SKM-1 treated with dmso at 0.1 percent for 144 hours (cell line): ENCODE results near the gene SLC2A3.
"Not testable (repeated sequence)": the region's sequence is repeated elsewhere in the genome, so short reads cannot be mapped to it uniquely, and the experiment has no call there.

Experiments
- DNase-seq: peaks from one replicate; lab custom pipeline; 2025; ENCODE audit not compliant: unreplicated experiment; lab: John Stamatoyannopoulos, UW

The SLC2A3 gene

DNA sequence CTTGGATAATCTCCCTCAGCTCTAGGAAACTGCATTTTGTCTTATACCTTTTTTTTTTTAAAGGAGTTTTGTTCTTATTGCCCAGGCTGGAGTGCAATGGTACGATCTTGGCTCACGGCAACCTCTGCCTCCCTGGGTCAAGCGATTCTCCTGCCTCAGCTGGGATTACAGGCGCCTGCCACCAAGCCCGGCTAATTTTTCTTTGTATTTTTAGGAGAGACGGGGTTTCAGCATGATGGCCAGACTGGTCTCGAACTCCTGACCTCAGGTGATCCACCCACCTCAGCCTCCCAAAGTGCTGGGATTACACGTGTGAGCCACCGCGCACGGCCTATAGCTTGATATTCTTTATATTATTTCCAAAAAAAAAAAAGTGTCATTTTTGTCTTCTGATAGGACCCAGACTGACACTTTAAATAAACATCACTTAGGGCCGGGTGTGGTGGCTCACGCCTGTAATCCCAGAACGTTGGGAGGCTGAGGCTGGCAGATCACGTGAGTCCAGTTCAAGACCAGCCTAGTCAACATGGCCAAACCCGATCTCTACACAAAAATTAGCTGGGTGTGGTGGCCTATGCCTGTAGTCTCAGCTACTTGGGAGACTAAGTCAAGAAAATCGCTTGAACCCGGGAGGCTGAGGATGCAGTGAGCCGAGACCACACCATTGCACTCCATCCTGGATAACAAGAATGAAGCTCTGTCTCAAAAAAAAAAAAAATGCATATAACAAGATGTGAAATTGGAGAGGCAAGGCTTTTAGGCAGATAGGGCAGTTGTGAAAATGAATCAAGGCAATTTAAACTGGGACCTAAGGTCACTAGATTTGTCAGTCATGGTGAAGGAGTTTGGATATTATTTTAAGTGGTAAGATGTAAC lies 18.4 kb downstream of the SLC2A3 start:
- no peak for DNase-seq

DNA sequence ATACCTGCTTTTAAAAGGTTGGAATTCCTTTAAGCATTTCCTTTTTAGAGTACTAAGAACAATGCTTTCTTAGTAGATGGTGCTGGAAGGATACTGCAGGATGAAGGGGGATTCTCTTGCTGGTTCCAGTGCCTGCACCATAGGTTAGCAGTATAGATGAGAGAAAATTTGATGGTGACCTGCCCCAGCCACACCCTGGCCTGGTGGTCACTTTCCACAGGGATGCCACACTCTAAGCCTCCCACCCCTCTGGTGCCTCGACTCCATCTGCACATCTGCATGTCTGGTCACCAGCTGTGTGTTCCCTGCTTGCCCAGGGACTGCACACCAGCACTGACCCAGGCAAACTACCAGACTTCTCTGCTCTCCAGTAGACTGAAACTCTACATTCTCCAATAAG lies 19.1 kb downstream of the SLC2A3 start:
- no peak for DNase-seq

DNA sequence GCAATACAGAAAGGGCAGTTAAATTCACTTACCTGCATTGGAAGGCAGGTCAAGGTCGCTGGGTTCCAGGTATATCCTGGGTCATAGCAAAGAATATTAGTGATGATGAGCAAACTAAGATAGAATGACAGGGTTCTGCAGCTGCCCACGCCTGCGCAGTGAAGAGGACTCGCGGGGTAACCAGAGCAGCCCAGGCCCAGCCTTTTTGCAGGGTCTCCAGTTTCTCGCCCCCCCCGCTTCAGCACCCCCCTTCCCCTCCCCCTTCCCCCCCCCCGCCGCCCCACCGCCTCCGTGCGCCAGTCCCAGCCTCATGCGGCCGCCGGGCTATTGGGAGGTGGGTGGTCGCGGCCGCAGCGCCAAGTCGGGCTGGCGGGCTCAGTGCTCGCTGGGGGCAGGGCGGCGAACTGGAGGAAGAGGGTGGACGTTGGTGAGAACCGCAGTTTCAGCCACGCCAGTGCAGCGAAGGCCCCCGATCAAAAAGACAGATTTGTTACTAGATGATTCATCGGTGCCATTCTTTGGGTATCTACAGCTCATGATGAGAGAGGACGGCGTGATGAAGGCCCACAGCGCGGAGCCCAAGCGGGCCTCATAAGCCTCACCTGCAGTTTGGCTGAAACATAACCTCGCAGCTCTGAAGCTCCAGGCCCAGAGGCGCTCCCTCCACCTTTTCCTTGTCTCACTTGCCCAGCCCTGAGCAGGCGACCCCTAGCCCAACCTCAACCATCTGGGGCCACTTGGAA lies 20.2 kb downstream of the SLC2A3 start:
- no peak for DNase-seq

DNA sequence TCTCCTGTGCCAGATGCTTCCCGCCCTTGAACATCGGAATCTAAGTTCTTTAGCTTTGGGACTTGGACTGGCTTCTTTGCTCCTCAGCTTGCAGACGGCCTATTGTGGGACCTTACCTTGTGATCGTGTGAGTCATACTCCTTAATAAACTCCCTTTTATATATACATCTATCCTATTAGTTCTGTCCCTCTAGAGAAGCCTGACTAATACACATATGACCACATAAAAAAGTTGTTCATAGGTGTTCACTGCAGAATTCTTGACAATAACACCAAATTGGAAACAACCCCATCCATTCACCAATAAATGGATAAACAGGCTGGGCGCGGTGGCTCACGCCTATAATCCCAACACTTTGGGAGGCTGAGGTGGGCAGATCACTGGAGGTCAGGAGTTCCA lies 25.9 kb downstream of the SLC2A3 start:
- not testable (repeated sequence) for DNase-seq

DNA sequence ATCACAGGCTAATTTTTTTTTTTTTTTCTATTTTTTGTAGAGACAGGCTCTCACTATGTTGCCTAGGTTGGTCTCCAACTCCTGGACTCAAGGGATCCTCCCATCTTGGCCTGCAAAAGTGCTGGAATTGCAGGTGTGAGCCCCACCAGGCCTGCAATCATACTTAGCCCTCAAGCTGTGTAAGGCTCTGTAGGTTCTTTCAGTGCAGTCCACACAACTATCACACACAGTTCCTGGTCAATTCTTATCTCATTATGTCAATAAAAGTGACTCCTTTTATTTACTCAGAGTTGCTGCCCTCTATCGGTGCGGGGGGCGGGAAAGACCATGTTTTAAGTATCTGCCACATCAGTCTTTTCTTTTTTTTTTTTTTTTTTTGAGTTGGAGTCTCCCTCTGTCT lies 29.0 kb downstream of the SLC2A3 start:
- no peak for DNase-seq

DNA sequence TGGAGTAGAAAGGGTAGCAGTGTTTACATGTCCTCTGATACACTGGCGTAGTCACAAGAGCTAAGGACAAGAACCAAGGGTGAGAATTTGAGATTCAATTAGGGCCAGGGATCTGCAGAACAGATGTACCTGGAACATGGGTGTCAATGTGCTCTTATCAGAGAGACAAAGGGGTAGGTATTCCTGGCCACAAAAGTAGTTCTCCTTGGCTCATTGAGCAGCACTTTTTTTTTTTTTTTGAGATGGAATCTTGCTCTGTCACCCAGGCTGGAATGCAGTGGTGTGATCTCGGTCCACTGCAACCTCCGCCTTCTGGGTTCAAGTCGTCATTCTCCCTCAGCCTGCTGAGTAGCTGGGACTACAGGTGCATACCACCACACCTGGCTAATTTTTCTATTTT lies 29.7 kb downstream of the SLC2A3 start:
- DNase-seq: not testable (repeated sequence)

DNA sequence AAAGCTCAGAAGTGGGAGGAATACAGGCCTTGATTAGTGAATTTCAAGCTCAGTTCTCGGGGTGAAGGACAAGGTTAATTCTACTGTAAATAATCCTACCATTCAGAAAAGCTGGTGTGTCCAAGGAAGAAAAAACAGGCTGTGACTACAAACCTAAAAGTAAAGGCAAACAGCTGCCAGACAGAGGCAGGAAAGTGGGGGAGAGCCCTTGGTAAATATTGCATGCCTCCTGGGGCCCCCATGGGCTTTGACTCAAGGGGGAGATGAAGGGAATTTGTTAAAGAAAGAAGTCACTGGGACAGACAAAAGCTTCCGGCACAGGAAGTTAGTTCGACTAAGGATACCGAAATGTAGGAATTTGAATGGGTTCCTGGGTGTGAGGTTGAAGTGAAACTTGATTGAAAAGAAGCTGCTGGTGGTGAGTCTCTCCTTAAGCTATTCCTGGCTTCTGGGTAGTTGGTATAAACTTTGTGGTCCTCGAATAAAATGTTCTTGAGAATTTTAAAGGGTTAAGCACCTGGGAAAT lies 30.3 kb downstream of the SLC2A3 start:
- not testable (repeated sequence) for DNase-seq

DNA sequence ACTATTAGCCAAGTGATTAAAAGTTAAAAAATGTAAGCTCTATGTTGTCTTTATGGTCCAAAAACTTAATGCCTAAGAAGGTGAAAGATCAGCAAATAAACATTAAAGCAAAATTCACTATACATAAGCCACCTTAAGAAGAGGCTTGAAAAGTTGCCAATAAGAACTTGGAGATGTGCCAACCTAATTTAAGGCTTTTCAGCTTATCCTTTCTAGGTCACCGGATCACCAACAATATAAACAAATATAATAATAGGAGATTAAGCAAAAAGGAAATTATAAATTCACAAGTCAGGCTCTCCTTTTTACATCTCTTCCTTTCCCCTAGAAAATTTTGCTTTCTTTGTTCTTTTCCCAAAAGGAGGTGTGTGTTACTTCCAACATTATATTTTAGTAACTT lies 30.9 kb downstream of the SLC2A3 start:
- no peak for DNase-seq

DNA sequence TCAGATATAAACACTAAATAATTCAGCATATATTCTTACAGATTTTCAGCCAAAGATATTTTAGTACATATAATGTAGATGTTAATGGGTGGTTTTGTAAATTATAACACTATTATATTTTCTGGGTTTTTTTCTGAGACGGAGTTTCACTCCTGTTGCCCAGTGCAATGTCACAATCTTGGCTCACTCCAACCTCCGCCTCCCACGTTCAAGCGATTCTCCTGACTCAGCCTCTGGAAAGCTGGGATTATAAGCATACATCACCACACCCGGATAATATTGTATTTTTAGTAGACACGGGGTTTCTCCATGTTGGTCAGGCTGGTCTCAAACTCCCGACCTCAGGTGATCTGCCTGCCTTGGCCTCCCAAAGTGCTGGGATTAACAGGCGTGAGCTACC lies 33.6 kb downstream of the SLC2A3 start:
- DNase-seq: not testable (repeated sequence)

DNA sequence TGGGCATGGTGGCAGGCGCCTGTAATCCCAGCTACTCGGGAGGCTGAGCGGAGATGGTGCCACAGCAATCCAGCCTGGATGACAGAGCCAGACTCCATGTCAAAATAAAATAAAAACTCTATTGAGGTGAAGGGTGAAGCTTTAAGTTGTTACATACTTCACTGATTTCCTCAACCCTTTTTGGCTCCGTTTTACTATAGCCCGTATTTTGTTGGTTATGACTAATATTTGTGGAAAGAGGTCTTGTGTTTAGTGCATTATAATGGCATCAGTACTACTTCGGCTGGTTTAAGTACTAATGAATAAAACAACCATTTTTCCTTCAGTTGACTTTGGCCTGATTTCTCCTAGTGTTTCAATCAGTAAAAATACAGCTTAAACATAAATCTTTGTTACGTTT lies 36.2 kb downstream of the SLC2A3 start:
- no peak for DNase-seq

DNA sequence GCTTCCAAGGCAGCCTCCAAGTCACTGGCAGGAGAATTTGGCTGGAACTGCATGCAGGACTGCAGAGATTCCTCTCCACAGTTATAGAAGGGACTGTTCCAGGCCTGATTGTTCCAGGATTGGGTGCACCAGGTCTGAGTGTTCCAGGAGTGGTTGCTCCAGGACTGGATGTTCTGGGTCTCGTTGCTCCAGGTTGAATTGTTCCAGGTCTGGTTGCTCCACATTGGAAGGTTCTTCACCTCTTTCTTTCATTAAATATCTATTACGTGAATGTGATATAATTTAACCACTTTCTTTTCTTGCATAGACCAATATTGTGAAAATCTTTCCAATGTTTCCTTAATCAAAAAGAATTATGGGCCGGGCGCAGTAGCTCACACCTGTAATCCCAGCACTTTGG lies 39.3 kb downstream of the SLC2A3 start:
- DNase-seq: not testable (repeated sequence)

DNA sequence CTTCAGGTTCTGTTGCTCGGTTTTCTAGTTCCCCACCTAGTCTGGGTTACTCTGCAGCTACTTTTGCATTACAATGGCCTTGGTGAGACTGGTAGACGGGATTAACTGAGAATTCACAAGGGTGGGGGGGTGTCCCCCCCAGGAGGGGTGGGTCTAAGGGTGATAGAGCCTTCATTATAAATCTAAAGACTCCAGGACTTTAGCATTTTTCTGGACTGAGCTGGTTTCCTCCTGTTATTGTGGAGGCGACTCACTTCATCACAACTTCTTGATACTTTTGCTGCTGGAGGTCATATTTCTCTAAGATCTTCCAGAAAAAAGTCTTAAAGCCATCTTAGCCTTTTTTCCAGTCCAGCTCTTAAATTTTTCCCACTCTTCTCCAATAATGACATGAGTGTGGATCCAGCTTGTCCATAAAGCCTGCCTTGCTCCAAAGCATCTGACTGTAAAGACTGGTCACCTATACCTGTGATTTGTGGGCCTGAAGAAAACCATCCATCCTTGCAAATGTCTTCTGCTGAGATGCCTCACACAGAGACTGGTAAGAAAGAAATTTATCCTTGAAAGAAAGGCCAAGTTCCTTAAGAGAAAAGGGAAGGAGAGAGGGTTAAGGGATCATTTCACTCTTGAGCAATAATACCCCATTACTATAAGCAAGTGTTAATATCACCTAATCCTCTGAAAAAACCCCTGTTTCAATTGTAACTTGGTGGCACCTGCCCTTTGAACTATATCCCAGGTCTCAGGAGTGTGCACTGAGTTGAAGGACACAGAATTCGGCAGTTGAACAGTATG lies 43.6 kb downstream of the SLC2A3 start:
- DNase-seq: no peak

DNA sequence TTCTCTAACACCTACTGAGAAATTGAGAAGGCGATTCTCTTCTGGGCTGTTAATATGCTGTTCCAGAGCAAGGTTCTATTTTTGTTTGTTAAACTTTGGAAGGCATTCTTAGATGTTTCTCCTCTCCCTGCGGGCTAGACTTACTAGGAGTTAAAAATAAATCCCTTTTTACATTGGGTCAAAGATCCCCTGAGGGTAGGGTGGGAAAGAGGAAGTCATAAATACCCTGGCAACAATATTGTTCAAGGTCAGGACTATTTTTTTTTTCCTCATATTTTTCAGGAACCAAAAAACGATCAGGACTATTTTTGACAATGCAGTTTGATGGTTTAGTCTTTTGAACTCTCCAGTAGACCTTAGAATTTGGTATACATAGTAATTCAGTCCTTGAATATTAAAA lies 51.3 kb downstream of the SLC2A3 start:
- peak; percentile 27 for DNase-seq

DNA sequence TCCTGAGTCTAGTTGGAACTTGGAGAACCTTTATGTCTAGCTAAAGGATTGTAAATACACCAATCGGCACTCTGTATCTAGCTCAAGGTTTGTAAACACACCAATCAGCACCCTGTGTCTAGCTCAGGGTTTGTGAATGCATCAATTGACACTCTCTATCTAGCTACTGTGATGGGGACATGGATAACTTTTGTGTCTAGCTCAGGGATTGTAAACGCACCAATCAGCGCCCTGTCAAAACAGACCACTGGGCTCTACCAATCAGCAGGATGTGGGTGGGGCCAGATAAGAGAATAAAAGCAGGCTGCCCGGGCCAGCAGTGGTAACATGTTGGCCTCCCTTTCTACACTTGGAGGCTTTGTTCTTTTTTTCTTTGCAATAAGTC lies 54.3 kb downstream of the SLC2A3 start:
- DNase-seq: not testable (repeated sequence)

DNA sequence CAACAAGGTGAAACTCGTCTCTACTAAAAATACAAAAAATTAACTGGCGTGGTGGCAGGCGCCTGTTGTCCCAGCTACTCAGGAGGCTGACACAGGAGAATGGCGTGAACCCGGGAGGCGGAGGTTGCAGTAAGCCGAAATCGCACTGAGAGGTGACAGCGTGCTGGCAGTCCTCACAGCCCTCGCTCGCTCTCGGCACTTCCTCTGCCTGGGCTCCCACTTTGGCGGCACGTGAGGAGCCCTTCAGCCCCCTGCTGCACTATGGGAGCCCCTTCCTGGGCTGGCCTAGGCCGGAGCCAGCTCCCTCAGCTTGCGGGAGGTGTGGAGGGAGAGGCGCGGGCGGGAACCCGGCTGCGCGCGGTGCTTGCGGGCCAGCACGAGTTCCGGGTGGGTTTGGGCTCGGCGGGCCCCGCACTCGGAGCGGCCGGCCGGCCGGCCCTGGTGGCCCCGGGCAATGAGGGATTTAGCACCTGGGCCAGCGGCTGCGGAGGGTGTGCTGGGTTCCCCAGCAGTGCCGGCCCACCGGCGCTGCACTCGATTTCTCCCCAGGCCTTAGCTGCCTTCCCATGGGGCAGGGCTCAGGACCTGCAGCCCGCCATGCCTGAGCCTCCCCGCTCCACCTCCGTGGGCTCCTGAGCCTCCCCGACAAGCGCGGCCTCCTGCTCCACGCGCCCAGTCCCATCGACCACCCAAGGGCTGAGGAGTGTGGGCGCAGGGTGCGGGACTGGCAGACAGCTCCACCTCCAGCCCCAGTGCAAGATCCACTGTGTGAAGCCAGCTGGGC lies 54.8 kb downstream of the SLC2A3 start:
- DNase-seq: not testable (repeated sequence)

DNA sequence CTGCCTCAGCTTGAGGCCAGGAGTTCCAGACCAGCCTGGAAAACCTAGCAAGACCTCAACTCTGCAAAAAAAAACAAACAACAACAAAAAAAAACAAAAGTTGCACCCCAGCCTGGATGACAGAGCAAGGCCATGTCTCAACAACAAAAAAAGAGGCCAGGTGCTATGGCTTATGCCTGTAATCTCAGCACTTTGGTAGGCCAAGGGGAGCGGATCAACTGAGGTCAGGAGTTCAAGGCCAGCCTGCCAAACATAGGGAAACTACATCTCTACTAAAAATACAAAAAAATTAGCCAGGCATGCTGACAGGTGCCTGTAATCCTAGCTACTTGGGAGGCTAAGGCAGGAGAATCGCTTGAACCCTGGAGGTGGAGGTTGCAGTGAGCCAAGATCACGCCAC lies 56.7 kb downstream of the SLC2A3 start:
- no peak for DNase-seq

DNA sequence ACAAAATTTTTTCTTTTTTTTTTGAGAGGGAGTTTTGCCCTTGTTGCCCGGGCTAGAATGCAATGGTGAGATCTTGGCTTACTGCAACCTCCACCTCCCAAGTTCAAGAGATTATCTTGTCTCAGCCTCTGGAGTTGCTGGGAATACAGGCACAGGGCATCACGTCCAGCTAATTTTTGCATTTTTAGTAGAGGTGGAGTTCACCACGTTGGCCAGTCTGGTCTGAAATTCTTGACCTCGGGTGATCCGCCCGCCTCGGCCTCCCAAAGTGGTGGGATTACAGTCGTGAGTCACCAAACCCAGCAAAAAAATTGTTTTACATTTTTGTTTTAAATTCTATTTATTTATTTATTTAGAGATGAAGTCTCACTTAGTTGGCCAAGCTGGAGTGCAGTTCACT lies 58.6 kb downstream of the SLC2A3 start:
- DNase-seq: no peak

DNA sequence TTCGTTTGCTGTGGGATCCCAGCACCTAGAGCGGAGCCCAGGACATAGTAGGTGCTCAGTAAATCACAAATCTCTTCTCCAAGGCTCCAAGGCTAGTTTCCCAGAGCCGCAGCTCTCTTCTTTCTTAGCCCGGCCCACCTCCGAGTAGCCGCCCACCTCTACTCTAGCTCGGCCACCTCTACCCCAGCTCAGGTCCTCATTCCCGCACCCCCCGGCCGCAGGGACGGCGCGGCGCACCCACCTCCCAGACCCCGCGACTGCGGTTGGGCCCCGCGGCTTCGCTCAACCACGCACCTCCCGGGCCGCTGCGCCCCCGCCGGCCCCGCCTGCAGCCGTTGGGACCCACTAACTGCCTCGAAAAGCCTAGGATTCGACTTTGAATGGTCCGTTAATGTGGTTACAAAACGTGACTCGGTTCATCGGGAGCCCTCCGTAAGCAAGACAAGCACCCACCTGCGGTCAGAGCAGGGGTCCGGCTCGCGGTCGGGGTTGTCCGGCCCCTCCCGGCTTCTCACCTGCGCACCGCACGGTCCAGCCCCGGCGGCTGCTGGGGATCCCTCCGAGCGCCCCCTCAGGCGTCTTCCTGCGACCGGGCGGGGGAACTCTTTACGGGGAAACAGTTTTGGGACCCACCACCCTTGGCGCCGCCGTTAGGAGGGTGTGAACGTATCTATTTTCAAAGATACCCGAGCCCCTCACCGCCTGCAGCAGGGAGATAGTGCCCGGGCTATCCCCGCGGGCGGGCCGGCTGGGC lies 63.2 kb downstream of the SLC2A3 start, which contains the start of gene SLC2A14:
SLC2A14 (minus strand) TSS at position 350 of the 754 bp plus-strand sequence. CDS start 3,035 bp downstream, outside the sequence.
- DNase-seq: no peak

DNA sequence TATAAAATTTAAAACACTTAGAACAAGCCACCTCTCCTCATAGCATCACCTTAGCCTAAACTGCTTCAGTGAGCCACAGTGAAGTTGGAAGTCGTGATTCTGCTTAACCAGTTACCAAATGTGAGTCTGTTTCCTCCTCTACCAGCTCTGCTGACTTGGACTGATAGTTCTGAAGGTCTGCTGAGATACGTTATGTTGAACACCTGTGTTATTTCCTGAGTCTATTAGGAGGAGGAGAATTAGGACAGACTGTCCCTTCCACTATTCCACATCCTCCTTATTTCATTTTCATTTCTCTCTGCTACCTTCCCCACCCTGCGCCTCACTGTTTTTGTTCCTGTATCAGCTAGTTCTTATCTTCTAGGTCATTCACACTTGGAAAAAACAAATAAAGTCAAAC lies 65.7 kb downstream of the SLC2A3 start:
- no peak for DNase-seq
